SH-SY5Y (cell line): Measurements from ENCODE around the gene ADARB1.

ENCODE experiments used
- GATA2 ChIP-seq: IDR thresholded peaks from 2 replicates; pipeline ENCODE4 v1.6.1; 2011; ENCODE audit warnings: mild to moderate bottlenecking, low read depth, low read length
- GATA3 ChIP-seq: IDR thresholded peaks from 2 replicates; pipeline ENCODE4 v1.6.1; 2011; ENCODE audit warnings: low read depth, mild to moderate bottlenecking, low read length, moderate library complexity

ADARB1 gene, protein sequence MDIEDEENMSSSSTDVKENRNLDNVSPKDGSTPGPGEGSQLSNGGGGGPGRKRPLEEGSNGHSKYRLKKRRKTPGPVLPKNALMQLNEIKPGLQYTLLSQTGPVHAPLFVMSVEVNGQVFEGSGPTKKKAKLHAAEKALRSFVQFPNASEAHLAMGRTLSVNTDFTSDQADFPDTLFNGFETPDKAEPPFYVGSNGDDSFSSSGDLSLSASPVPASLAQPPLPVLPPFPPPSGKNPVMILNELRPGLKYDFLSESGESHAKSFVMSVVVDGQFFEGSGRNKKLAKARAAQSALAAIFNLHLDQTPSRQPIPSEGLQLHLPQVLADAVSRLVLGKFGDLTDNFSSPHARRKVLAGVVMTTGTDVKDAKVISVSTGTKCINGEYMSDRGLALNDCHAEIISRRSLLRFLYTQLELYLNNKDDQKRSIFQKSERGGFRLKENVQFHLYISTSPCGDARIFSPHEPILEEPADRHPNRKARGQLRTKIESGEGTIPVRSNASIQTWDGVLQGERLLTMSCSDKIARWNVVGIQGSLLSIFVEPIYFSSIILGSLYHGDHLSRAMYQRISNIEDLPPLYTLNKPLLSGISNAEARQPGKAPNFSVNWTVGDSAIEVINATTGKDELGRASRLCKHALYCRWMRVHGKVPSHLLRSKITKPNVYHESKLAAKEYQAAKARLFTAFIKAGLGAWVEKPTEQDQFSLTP

DNA sequence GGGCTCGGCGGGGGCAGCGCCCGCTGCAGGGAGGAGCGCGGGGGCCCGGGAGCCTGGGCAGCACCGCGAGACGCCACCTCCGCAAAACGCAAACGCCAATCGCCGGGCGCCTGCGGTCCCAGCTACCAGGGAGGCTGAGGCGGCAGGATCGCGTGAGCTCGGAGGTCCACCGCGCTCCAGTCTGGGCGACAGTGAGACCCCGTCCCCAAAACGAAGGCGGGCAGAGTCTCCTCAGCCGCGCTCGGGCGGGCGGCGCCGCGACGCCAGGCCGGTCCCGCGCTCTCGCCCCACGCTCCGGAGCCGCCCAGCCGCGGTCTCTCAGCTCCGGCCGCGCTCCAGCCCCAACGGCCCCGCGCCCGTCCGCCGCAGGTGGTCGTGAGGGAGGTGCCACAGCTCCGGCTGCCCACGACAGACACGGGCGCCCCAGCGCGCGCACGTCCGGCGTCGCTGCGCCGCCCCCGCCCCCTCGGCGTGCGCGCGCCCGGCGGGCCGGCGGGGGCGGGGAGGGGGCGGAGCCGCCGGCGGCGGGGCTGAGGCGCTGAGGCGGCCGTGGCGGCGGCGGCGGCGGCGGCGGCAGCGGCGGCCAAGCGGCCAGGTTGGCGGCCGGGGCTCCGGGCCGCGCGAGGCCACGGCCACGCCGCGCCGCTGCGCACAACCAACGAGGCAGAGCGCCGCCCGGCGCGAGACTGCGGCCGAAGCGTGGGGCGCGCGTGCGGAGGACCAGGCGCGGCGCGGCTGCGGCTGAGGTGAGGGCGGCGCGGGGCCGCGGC is at the start of gene ADARB1:
Gene ADARB1, plus strand, starts transcription at position 533 of the 770 bp plus-strand sequence. CDS start 97,077 bp downstream, outside the sequence.
- TF ChIP-seq GATA3 (no peak), GATA2 (no peak)

DNA sequence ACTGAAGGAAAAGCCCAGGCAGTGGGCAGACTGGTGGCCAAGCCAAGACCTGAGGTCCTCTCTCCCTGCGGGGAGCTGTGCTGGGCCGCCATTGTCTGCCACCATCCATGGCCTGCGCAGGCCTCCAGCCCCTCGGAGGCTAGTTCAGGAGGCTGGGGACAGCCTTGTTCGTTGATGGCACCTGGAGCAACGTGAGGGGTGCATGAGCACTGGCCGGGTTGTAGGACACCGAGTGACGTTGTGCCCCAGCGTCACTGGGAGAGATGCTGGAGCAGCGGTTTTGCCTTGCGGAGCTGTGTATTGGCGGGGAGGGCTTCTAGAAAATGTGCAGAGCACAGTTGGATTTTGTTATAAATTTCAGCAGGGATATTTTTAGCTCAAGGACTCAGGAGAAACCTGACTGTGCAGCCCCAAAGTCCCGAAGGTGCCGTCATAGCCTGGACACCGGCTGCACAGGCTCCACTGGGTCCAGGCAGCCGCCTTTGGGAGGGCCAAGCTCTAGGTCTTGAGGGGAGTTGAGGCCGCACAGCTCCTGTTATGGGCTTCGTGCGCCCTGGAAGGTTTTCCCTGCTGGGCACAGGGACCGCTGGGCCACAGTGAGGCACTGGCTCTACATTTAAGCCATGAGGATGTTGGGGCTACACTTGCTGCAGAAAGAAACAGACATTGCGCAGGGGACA is 48.2 kb upstream of the ADARB1 start:
- no peak for TF ChIP-seq GATA2
- no peak for TF ChIP-seq GATA3

DNA sequence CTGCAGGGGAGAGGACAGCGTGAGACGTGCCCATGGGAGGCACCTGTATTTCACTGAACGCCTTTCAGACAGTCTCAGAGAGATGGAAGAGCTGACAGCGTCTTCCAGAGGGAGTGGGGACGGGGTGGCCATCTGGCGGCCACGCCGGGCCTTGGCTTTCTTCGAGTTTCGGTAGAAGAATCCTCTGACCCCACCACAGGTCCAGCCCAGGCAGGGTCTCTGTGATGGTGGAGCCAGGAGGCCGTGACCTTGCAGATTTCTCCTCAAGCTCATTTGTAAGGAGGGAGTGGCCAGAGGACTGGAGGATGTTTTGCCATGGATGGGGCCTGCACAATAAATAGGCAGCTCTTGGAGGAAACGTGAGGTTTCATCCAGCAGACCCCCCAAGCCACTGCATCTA is 47.6 kb upstream of the ADARB1 start:
- TF ChIP-seq GATA2 (no peak), GATA3 (no peak)

DNA sequence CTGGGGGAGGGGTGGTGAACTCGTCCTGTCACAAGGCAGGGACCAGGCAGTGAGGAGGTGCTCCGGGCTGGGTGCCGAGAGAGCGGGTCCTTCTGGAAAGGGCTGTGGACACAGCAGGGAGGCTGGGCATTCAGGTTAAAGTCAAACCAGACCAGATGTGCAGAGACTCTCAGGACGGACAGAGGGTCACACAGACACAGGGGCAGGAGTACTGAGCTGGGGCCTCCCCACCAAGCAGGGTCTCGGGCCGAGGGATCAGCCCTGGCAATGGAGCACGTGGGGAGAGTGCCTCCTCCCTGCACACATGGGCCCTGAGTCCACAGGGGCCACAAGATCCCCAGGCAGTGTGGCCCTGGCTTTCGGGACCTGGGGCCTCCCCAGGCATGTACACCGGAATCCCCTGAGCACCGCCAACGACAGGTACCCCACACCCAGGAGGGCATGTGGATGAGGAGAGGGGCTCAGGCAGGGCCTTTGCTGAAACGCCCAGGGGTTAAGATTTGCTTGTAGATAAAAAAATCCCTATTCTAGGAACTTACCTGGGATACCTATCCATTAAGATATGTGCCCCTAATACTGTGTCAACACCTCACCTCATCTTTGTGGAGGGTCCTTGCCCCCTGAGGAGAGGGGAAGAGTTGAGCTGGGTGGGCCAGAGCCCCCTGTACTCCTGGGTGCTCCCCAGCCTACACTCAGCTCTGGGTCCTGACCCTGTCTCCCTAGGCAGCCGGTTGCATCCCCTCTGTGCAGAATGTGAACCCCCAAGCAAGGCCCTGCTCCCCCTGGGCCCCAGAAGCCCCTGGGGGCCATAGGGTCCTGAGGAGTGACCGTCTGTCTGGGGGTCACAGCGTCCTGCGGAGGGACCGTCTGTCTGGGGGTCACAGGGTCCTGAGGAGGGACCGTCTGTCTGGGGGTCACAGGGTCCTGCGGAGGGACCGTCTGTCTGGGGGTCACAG is 46.9 kb upstream of the ADARB1 start:
- no peak for TF ChIP-seq GATA3
- TF ChIP-seq GATA2 = no peak

DNA sequence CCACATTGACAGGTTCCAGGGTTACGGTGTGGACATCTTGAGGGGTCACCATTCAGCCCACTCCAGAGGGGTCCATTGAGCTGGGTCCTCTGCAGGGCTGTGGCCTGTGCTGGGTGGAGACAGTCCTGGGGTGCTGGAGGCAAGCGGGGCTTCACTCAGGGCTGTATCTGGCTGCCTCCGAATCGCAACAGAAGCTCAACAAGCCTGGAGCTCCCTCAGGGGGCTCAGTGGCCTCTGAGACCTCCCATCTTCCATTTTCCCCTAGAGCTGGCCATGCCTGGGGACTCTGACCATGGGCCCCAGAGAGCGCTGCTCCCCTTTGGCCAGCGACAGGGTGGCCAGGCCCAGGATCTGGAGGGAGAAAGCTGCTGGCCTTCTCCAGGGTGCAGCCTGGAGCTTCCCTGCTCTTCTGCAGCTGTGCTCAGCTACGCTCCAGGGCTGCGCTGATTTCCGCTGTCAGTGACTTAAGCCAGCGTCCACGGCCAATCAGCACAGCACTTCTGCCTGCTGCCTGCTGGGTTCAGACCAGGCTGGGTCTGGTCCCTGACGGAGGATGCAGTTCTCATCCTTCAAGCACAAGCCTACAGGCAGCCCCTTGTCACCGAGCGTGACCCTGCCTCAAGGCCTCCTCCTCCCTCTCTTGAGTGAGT is 45.0 kb upstream of the ADARB1 start:
- TF ChIP-seq GATA3 (no peak), GATA2 (no peak)

DNA sequence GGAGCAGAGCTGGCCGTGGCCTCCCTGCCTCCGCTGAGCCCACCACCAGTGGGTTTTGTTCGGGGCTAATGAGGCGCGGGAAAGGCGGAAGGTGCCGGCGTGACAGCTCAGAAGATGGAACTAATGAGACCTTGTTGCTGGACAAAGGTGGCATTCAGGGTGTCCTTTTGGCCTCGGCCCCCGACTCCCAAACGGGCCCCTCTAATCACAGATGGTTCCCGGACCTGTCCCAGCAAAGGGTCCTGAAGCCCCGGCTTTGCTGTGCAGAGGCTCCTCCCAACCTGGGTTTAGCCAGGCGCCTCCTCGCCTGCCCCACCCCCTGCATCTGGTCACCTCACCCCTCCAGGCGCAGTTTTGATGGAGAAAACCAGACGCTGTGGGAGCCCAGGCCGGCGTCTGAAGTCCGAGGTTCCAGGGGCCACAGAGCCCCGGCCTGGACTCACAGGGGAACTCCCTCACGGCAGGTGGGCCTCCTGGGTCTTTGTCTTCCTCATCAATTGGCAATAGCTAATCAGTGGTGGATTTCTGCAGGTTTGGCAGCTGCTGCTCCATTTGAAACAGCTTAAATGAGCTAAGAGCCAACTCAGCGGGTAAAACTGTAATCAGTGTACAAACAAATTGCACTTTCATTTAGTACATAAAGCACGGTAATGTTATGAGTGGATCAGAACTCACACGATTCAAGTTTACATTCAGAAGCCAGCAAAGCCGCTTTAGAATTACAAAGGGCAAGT is 44.3 kb upstream of the ADARB1 start:
- TF ChIP-seq GATA3 = no peak
- no peak for TF ChIP-seq GATA2

DNA sequence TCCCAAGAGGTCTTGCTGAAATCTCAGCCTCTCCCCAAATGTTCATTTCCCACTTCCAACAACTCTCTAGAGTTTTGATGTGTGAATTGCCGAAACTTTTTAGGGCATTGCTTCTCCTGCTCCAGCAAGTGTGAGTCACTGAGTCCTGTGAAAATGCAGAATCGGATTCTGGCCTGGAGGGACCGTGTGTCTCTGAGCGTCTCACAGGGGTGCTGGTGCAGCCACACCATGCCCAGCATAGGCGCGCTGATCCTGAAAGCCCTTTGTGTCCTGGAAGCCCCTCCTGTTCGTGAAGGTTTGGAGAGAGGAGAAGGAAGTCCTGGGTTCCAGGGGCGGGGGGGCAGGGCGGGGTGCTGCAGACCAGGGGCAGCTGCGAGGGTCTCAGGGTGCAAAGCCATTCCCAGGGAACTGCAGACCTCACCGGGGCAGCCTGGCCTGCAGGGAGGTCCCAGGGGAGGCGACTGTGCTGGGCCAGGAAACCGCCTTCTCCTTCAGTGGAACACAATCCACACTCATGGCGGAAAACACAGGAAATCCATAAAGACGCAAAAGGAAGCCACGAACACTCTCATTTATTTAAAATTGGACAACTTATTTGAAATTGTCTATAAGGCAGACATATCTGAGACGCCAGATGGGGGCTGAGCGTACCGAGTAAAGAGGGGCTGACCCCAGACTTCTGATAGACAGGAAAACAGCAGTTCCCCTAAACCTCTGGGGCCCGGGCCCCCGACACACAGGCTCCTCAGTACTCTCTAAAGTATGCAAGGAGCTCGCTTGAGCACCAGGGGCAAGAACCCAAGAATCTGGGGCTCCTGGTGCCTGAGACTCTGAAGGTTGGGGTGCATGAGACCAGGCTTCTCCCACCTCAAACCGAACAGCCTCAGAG is 43.5 kb upstream of the ADARB1 start:
- TF ChIP-seq GATA3 = no peak
- TF ChIP-seq GATA2 = no peak

DNA sequence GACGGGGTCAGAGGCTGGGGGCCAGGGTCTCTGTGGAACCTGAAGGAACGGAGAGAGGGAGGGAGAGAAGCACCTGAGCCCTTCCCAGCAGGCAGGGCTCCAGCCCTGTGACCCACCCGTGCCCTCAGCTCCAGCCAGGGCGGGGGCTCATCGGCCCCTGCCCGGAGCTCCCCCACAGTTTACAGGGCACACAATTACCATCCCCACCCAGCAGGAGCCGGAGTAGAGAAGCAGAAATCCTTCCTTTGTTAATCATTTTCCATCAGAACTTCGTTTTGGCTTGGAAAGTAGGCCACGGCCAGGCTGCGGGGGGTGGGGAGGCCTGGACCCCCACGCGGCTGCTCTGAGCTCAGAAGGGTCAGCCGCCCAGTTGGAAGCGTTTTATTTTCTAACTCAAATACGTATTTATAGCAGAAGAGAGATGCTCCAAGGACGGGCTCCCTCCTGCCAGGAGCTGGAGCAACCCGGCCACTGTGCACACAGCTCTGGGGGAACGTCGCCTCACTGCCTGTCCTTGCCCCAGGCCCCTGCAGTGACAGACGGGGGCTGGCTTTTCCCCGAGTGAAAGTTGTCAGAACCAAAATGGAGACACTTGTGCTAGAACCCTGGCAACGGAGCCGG is 42.7 kb upstream of the ADARB1 start:
- TF ChIP-seq GATA3 (no peak), GATA2 (no peak)

DNA sequence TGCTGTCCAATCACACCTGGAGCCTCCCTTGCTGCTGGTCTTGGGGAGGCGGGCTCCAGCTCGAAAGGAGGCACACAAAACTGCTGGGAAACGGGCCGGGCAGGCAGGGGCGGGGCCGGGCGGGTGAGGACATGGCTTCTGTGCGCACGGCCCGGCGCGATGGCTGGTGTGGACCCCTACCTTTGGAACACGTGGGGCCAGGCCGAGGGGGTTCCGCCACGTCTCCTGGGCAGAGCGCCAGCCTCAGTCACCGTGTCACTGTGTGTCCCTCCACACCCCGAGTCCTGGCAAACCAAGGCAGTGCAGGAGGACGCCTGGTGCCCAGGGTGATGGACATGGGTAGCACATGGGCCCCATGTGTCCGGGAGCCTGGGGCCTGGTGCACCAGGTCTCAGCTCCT is 42.0 kb upstream of the ADARB1 start:
- TF ChIP-seq GATA3 (no peak), GATA2 (no peak)

DNA sequence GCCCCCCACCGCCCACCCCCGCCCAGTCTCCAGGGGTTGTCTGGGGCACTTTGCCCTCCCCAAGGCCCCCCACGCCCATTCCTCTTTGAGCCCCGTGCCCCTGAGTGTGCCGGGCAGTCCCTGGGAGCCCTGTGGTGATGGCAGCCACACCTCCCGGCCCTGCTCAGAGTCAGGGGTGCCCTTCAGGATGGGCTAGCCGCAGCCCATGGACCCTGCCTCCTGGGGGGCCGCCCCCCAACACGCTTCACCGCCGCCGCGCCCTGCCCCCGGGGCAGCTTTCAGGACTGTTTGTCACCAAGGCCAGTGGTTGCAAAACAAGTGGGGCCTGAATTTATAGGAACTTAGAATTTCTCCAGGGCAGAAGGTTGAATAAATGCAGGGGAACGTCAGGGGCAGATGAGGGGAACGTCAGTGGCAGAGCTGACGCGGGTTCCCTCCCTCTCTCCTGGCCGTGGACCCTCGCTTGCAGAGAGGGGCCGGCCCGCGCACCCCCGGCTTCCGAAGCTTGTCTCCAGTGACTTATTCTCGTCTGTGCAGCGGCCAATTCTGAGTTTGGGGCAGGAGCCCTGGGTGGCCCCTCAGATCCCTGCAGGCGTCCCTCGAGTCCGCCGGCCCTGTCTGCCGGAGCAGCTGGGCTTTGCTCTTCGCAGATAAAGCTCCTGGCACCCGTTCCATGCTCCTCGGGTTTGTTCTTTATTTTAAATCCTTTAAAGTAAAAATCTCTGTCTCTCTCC is 41.2 kb upstream of the ADARB1 start:
- TF ChIP-seq GATA3 (no peak), GATA2 (no peak)
